SW480 (cell line): Measurements from ENCODE around the gene RPS6KA2.

Experiments
- DNase-seq: peaks from one replicate; pipeline ENCODE4 v3.0.0-alpha.2; 2016; ENCODE audit warnings: low spot score

Gene RPS6KA2

GRCh38 chr6:166615059-166615770, 11.8 kb downstream of the RPS6KA2 start:
- peak; percentile 30 for DNase-seq

- DNase-seq: peak; percentile 10
These were observed 12.5 kb downstream of the RPS6KA2 start for GRCh38 chr6:166614589-166614988.

GRCh38 chr6:166614171-166614583, 12.9 kb downstream of the RPS6KA2 start:
- DNase-seq: no peak

GRCh38 chr6:166613027-166613426, 14.0 kb downstream of the RPS6KA2 start:
- DNase-seq: no peak

- DNase-seq: no peak
These were observed 14.6 kb downstream of the RPS6KA2 start for GRCh38 chr6:166612471-166612881.

- DNase-seq: no peak
These were observed 15.4 kb downstream of the RPS6KA2 start for GRCh38 chr6:166611631-166612030.

- no peak for DNase-seq
These were observed 17.0 kb downstream of the RPS6KA2 start for GRCh38 chr6:166610069-166610468.

- no peak for DNase-seq
These were observed 18.3 kb downstream of the RPS6KA2 start for GRCh38 chr6:166608774-166609173.

GRCh38 chr6:166605752-166606151, 21.3 kb downstream of the RPS6KA2 start:
- DNase-seq: no peak

- no peak for DNase-seq
These were observed 22.1 kb downstream of the RPS6KA2 start for GRCh38 chr6:166604911-166605310.

GRCh38 chr6:166604328-166604727, 22.7 kb downstream of the RPS6KA2 start:
- DNase-seq: no peak

GRCh38 chr6:166603043-166603690, 23.9 kb downstream of the RPS6KA2 start:
- DNase-seq: no peak

GRCh38 chr6:166601956-166602355, 25.1 kb downstream of the RPS6KA2 start:
- no peak for DNase-seq

- no peak for DNase-seq
These were observed 26.1 kb downstream of the RPS6KA2 start for GRCh38 chr6:166600931-166601330.

GRCh38 chr6:166599205-166599604, 27.8 kb downstream of the RPS6KA2 start:
- DNase-seq: no peak

- DNase-seq: no peak
These were observed 28.5 kb downstream of the RPS6KA2 start for GRCh38 chr6:166598441-166599138.

GRCh38 chr6:166597711-166598440, 29.2 kb downstream of the RPS6KA2 start:
- no peak for DNase-seq

GRCh38 chr6:166596776-166597507, 30.1 kb downstream of the RPS6KA2 start:
- DNase-seq: no peak

- DNase-seq: no peak
These were observed 31.1 kb downstream of the RPS6KA2 start for GRCh38 chr6:166595949-166596348.

- no peak for DNase-seq
These were observed 31.8 kb downstream of the RPS6KA2 start for GRCh38 chr6:166595061-166595780.

GRCh38 chr6:166592821-166593220, 34.2 kb downstream of the RPS6KA2 start:
- no peak for DNase-seq
